ENCODE data around the gene GNA12.

GNA12 gene

GRCh38 chr7:2838873-2839578 lies 5.1 kb downstream of the GNA12 start:
- DNase-seq (ENCODE audit: low read depth in 2 of 2): no peak

DNA sequence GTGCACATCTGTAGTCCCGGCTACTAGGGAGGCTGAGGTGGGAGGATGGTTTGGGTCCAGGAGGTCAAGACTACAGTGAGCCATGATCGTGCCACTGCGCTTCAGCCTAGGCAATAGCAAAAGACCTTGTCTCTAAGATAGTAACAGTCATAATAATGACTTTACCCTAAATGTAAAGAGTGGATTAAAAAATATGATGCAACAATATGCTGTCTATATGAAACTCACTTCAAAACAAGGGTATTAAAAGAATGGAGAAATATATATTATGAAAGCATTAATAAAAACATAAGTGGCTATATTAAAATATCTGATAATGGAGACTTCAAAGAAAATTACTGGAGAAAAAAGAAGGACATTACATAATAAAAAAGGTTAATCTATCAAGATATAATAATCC lies 5.7 kb downstream of the GNA12 start:
- DNase-seq (ENCODE audit: low read depth in 2 of 2): no peak

GRCh38 chr7:2837496-2837895 lies 6.6 kb downstream of the GNA12 start:
- DNase-seq (ENCODE audit: low read depth in 2 of 2): no peak

DNA sequence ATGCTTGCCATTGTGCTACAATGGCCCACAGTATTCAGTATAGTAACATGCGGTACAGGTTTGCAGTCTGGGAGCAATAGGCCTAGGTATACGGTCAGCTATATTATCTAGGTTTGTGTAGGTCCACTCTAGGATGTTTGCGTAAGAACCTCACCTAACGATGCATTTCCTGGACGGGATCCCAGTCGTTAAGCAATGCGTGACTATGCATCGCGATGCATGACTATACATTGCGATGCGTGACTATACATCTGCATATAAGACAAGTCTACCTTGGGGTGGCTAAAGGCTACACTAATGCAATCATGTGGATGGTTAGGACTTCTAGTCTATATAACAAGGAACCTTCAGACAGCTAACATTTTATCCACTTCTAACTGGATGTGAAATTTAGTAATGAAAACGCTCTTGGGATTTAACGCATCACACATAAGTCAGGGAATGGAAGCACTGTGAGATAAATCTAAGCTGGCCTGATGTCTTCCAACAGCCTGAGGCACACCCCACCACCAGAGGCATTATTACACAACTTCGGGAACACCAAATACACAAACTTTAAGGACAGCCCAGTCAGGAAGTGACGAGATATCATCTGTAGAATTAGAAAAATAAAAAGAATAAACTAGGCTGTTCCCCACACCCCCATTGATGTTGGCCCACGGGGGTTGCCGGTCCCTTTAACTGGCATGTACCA lies 9.2 kb downstream of the GNA12 start:
- DNase-seq (ENCODE audit: low read depth in 2 of 2): no peak

GRCh38 chr7:2833083-2833910 lies 10.8 kb downstream of the GNA12 start:
- DNase-seq (ENCODE audit: low read depth in 2 of 2): no peak

GRCh38 chr7:2832461-2832860 lies 11.6 kb downstream of the GNA12 start:
- no peak for DNase-seq (ENCODE audit: low read depth in 2 of 2)

GRCh38 chr7:2830609-2831376 lies 13.3 kb downstream of the GNA12 start:
- DNase-seq (ENCODE audit: low read depth in 2 of 2): no peak

DNA sequence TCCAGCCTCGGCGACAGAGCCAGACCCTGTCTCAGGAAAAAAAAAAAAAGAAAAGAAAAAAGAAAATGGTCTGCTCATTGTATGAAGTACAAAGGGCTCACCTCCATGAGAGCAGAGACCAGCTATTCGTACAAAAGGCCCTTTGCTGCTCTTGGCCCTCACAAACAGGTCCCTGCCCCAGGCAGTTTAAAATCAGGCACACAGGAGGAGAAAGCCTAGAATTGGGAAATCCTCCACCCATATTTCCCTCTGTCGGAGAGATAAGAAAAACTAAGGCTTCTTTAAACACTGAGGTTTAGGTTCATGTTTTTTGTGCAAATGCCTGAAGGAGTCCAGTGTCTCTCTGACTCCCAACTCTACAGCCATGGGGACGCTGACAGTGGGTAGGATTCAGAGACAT lies 15.1 kb downstream of the GNA12 start:
- no peak for DNase-seq (ENCODE audit: low read depth in 2 of 2)

- no peak for DNase-seq (ENCODE audit: low read depth in 2 of 2)
Measured at GRCh38 chr7:2826771-2827170, 17.3 kb downstream of the GNA12 start.

GRCh38 chr7:2825559-2826227 lies 18.4 kb downstream of the GNA12 start:
- no peak for DNase-seq (ENCODE audit: low read depth in 2 of 2)

GRCh38 chr7:2824678-2825461 lies 19.2 kb downstream of the GNA12 start:
- no peak for DNase-seq (ENCODE audit: low read depth in 2 of 2)

DNA sequence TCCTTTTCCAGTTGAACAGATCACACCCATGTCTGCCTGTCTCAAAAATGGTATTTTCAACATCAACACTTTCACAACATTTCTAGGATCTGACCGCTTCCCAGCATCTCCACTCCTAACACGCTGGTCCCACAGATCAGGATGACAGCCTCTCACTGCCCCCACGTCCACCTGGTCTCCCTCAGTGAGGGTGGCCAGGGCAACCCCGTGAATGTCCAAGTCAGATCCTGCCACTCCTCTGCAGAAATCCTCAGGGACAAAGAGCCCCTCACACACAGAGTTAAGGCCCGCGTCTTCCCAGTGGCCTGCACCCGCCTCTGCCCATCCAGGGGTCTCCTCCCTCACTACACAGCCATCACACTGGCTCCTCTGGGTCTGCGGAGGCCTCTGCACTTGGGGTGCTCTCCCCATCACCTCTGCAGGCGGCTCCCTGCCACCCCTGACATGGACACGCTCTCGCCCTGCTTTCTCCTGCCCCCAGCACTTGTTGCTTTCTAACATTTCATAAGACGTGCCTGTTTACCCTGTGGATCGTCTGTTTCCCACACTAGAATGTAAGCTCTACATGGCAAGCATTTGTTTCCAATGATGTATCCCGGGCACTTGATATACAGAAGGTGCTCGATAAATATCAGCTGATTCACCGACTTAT lies 20.0 kb downstream of the GNA12 start:
- no peak for DNase-seq (ENCODE audit: low read depth in 2 of 2)

DNA sequence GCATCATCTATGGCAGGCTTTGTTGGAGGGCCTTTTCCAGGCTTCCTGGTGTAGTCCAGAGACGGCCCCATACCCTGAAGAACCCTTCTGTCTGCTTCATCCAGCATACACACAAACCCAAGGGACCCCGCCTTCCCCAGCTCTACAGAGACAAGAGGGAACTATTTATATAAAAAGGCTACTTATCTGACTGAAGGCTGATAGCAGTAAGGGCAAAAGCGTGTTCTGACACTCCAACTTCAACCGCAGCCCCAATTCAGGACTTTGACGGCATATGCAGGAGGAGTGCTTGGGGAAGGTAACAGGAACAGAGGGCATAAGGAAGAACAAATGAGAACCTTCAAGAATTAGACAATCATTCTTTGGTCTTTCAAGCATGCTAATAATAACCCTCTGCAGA lies 21.0 kb downstream of the GNA12 start:
- no peak for DNase-seq (ENCODE audit: low read depth in 2 of 2)

GRCh38 chr7:2821842-2822507 lies 22.1 kb downstream of the GNA12 start:
- DNase-seq (ENCODE audit: low read depth in 2 of 2): no peak

DNA sequence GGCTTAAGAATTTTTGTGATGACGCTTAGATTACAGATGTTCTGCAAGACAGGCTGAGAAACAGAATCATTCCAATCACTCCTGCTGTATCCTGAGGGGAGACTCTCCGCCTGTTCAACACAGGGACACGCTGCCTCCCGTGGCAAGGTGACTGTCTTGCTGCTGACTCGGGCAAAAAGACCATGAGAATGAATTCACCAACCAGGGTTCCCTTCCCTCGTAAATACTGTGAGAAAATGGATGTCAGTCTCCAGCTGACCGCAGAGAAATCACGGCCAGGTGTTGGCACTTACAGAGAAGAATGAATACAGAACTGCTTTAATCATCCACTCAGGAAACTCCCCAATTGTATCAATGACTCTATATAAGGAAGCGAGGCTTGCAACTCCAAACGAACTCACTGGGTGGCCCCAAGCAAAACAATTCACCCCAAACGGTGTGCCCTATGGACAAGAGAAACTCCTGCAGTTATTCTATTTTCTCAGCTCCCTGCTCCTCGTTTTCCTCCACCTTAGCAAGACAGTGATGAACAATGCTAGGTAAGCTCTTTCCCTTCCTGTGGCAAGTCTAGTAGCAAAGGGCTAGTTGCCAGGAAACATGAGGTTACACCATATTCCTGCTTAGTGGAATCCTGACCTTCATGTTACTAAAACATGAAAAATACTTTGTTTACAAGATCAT lies 22.8 kb downstream of the GNA12 start:
- DNase-seq (ENCODE audit: low read depth in 2 of 2): no peak

GRCh38 chr7:2820508-2820934 lies 23.6 kb downstream of the GNA12 start:
- DNase-seq (ENCODE audit: low read depth in 2 of 2): no peak

DNA sequence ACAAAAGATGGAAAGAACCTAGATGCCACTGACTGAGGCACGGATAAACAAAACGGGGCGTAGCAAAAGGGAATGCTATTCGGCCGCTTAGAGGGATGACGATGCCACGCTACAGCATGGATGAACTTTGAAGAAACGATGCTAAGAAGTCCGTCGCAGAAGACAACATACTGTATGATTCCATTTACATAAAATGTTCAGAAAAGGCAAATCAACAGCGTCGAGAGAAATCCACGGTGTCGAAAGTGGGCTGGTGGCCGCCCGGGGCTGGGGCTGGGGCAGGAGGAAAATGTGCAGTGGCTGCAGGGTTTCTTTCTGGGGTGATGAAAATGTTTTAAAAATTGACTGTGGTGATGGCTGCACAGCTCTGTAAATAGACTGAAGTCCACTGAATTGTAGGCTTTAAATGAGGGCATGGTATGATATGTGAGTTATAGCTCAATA lies 24.1 kb downstream of the GNA12 start:
- no peak for DNase-seq (ENCODE audit: low read depth in 2 of 2)

DNA sequence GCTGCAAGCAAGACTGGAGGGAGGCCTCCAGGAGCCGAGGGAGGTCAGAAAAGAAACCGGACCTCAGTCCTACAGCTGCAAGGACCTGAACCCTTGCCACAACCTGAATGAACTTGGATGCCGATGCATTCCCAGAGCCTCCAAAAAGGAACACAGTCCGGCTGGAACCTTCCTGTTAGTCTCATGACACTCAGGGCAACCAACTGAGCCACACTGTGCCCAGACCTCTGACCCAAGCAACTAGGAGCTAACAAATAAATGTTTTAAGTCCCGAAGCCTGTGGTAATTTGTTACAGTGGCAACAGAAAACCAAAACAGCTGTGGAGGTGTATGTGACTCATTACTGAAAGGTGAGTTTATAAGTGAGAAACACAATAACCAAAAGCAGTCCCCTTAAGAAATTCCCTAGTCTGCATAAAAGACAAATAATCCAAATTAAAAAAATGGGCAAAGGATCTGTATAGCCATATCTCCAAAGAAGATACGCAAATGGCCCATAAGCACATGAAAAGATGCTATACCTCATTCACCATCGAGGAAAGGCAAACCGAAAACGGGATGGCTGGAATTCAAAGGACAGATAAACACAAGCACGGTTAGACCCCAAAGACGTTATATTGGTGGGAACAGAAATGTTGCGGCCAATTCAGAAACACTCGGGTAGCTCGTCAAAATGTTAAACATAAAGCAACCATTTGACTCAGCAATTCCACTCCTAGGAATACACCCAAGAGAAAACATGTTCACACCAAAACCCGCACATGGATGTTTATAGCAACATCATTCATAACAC lies 24.8 kb downstream of the GNA12 start:
- DNase-seq (ENCODE audit: low read depth in 2 of 2): no peak
